Stimulated activated CD4-positive, alpha-beta T cell treated with anti-CD3 and anti-CD28 coated beads, Interleukin-15, amount 100 ng/mL, for 24 hours (primary cell): ENCODE results near the gene ZZZ3.
"Not testable (repeated sequence)": the region's sequence is repeated elsewhere in the genome, so short reads cannot be mapped to it uniquely, and the experiment has no call there.

Source experiments
- DNase-seq: peaks from one replicate; pipeline ENCODE4 v3.0.0-alpha.2; 2020

Gene ZZZ3

GRCh38 chr1:77682460-77683159, at the start of gene ZZZ3:
TSS of gene ZZZ3 (minus strand) at chr1:77682658. CDS start at chr1:77633354, 49,304 bp downstream.
- DNase-seq = peak; percentile 92

DNA sequence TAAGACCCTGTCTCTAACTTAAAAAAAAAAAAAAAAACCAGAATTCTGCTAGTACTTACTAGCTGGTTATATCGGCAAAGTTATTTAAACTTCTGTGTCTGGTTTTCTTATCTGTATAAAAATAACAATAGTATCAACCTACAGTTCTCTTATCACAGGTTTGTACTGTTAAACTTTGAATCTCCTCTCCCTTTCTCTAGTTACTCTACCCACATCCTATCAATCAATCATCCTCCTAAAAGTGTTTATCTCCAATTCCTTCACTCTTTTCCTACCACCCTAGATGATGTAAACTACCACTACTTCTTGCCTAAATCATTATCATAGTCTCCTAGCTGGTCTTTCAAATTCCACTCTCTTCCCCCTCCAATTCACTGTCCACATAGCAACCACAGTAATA, 49.6 kb upstream of the ZZZ3 start:
- DNase-seq = no peak

GRCh38 chr1:77725706-77726105, 43.2 kb upstream of the ZZZ3 start:
- DNase-seq = no peak

DNA sequence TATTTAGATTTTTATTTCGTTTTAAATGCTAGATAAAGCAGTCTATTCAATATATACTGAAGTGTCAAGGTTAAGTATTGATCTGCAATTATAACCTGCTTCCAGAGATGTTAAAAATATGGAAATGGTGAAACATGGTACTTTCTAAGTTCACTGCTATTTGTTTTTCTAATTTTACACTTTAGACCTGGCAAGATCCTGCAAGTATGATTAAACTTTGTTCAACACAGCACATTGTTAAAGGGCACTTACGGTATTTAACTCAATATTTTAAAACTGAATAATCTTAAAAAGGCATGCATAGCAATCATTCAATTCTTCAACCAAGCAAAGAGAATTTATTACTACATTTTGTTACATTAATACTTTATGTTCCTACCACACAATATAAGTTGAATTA, 35.7 kb upstream of the ZZZ3 start:
- DNase-seq = no peak

DNA sequence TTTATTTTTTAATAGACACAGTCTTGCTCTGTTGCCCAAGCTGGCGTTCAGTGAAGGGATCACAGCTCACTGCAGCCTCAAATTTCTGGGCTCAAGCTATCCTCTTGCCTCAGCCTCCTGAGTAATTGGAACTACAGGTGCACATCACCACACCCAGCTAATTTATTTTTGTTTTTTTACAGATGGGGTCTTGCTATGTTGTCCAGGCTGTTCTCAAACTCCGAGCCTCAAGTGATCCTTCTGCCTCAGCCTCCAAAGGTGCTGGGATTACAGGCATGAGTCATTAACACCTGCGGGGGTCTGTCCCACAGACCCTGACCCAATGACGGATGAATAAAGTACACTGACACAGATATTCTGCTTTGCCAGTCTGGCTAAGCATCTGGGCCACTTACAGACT, 33.6 kb upstream of the ZZZ3 start:
- DNase-seq = no peak

DNA sequence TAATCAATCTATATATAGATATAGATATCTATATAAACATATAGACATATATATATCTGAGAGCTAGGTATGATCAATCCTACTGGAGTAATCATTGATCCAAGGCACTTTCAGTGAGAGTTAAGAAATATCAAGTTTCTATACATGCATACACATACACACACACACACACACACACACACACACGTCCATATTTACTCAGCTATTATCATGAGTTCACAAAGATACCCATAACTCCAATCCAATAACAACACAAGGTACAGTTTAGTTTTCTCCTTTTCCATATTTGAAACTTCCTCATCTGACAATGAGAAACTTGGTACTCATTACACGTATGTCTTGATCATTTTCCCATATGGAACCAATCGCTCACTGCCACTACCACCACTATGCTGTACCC, 27.3 kb upstream of the ZZZ3 start:
- no peak for DNase-seq

DNA sequence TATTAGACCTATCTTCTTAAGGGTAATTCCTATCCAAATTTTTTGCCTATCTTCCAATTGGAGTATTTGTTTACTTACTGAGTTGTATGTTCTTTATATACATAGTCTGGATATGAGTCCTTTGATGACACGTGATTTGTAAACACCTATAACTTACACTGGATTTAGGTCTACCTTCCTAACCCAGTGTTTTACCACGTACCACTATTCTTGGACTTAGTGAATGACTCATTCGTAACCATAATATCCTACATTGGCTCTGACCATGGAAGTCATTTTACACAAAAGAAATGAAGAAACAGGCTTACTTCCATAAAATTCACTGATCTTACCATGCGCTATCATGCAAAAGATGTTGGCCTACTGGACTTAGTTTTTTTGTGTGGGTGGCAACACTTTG, 23.9 kb upstream of the ZZZ3 start:
- no peak for DNase-seq

GRCh38 chr1:77704736-77705135, 22.3 kb upstream of the ZZZ3 start:
- no peak for DNase-seq

- not testable (repeated sequence) for DNase-seq
These were observed 17.2 kb upstream of the ZZZ3 start for GRCh38 chr1:77699673-77700072.

GRCh38 chr1:77697441-77697840, 15.0 kb upstream of the ZZZ3 start:
- no peak for DNase-seq

GRCh38 chr1:77688939-77689338, 6.5 kb upstream of the ZZZ3 start:
- no peak for DNase-seq

GRCh38 chr1:77687519-77687906, 5.1 kb upstream of the ZZZ3 start:
- peak; percentile 30 for DNase-seq

DNA sequence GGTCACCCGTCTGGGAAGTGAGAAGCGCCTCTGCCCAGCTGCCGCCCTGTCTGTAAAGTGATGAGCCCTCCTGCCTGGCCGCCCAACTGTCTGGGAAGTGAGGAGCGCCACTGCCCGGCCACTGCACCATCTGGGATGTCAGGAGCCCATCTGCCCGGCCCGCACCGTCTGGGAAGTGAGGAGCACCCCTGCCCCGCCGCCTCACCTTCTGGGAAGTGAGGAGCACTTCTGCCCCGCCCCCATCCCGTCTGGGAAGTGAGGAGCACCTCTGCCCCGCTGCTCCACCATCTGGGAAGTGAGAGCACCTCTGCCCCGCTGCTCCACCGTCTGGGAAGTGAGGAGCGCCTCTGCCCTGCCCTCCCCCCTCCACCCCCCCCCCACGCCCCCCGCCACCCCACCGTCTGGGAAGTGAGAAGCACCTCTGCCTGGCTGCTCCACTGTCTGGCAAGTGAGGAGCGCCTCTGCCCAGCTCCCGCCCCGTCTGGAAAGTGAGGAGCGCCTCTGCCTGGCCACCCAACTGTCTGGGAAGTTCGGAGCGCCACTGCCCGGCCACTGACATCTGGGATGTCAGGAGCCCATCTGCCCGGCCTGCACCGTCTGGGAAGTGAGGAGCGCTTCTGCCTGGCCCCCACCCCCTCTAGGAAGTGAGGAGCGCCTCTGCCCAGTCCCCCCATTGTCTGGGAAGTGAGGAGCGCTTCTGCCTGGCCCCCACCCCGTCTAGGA, 4.5 kb upstream of the ZZZ3 start:
- DNase-seq = no peak

DNA sequence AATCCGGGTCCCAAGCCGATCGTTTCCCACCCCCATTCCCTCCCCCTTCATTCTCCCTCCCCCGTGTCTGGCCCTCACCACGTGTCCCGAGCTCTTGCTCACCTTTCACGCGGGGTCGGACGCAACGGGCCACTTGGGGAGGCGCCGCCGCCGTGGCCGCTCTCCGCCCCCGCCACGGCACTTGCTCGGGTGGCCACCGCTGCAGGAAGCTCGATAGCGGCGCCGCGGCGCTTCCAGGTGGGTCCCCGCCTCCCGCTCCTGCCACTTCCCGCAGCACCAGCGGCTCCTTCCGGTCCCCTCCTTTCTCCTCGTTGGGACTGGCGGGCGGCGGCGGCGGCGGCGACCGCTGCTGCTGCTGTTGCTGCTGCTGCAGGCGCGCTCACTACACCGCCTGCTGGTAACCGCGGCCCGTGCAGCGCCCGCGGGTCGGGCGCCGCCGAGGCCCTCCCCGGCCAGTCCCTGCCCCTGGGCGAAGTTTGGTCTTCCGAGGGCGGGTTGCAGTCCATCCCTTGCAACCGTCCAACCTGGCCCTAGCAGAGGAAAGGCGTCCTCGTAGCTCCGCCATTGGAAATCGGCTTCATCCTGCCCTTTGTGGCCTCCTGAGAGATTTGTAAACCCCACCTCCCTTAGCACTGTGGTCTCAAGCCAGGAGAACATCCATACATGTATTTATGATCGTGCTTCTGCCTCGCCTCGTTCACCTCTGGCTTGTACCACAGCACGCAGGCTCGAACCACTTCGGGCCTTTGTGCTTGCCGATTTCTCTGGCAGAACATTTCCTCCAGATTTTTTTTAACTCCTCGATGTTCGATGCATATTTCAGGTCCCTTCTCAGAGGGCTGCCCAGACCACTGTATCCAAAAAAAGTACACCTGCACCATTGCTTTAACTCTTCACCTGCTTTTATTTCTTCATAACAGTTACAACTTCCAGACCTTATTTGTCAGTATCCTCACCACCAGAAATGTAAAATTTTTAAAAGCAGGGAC, 996 bp upstream of the ZZZ3 start:
- peak; percentile 95 for DNase-seq

GRCh38 chr1:77680173-77680572, 2.3 kb downstream of the ZZZ3 start:
- no peak for DNase-seq

DNA sequence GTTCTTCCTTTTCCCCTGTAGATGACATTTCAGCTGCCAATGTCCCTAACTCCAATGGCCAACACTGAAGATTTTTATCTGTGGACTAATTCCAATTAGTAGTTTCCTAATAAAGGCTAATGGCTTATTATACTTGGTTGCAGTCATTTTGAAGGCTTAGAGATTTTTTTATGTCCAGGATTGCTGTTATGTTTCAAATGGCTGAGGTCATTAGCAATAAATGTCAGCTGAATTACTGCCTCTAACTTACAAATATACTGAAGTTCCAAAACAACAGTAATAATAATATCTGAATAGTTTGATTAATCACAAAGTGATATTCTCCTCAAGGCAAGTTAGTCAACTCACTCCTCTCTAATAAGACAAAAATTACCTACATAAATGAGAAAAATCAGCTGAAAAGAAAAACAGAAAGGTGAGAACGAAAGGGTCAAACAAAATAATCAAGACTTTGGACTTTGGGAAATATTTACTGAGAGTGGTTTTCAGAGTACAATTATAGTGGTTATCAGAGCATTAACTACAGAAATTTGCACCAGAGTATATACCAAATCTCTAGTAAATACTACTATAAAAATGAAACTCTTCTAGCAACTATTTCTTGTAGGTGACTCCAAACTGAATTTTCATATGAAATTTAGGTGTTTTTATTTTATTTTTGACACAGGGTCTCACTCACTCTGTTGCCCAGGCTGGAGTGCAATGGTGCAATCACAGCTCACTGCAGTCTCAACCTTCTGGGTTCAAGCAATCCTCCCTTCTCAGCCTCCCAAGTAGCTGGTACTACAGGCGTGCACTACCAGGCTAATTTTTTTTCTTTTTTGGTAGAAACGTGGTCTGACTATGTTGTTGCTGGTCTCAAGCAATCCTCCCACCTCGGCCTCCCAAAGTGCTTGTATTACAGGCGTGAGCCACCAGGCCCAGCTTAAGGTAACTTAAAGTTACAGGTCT, 3.5 kb downstream of the ZZZ3 start:
- no peak for DNase-seq

- DNase-seq = not testable (repeated sequence)
These were observed 7.7 kb downstream of the ZZZ3 start for GRCh38 chr1:77674807-77675206.

GRCh38 chr1:77673716-77674355, 8.6 kb downstream of the ZZZ3 start:
- DNase-seq = no peak

GRCh38 chr1:77673030-77673429, 9.4 kb downstream of the ZZZ3 start:
- DNase-seq = no peak

DNA sequence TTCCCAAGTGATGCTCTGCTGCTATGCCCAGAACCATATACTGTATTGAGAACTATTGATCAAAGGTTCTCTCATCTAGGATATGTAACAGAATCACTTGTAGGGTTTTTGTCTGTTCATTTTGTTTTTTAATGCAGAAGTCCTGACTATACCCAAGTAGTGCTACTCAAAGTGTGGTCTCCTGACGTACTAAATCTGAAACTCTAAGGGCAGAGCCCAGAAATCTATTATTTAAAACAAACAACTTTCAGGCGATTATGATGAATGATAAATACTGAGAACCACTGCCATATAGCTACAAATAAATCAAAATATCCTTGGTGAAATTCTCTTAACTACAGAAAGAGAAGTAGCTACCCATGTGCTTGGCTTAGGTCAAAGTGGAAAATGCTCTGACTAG, 10.1 kb downstream of the ZZZ3 start:
- no peak for DNase-seq

- no peak for DNase-seq
These were observed 10.6 kb downstream of the ZZZ3 start for GRCh38 chr1:77671836-77672235.

DNA sequence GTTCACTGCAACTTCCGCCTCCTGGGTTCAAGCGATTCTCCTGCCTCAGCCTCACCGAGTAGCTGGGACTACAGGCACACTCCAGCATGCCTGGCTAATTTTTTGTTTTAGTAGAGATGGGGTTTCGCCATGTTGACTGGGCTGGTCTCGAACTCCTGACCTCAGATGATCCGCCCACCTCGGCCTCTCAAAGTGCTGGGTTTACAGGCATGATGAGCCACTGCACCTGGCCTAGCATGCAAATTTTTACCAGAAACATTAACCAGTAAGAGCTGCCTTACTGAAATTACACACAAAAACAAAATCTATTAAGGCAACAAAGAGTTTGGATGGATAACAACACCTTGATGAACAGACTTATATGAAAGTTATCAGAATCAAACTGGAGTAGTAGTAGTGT, 12.1 kb downstream of the ZZZ3 start:
- no peak for DNase-seq
